Measurements from ENCODE around the gene VSIG2.

VSIG2 gene

GRCh38 chr11:124762624-124763155 lies 10.6 kb upstream of the VSIG2 start:
- DNase-seq = no peak

DNA sequence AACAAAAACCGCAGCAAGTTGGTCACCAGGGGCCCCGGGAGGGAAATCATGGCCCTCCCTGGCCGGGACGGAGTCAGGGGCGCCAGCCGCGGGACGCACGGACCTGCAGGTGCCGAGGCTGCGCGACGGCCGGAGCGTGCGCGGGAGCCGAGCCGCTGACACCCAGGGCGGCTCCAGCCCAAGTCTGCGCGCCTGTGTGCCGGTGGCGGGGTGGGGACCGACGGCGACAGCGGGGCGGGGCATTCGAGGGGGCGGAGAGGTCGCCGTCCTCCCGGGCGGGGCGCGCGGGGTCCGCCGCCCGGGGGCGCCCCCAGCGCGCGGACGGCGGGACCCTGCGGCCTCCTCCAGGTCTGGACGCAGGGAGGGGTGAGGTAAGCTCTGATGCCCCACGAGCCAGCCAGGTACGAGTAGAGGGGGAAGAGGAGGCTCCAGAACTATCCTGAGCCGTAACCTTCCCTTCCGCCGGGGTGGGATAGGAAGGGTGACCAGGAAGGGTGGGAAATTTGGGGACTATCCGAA lies 10.1 kb upstream of the VSIG2 start, which contains the start of gene ESAM:
TSS of gene ESAM (minus strand) at position 186 of the 519 bp plus-strand sequence. CDS start at position 50, 136 bp downstream.
- no peak for DNase-seq

- DNase-seq = no peak
Measured at GRCh38 chr11:124761301-124762104, 9.4 kb upstream of the VSIG2 start.

GRCh38 chr11:124760806-124761205 lies 8.8 kb upstream of the VSIG2 start:
- no peak for DNase-seq

- DNase-seq = no peak
Measured at GRCh38 chr11:124760205-124760652, 8.2 kb upstream of the VSIG2 start.

GRCh38 chr11:124759266-124760204 lies 7.5 kb upstream of the VSIG2 start:
- DNase-seq = peak; percentile 60

GRCh38 chr11:124758355-124759265 lies 6.6 kb upstream of the VSIG2 start:
- peak; percentile 82 for DNase-seq

DNA sequence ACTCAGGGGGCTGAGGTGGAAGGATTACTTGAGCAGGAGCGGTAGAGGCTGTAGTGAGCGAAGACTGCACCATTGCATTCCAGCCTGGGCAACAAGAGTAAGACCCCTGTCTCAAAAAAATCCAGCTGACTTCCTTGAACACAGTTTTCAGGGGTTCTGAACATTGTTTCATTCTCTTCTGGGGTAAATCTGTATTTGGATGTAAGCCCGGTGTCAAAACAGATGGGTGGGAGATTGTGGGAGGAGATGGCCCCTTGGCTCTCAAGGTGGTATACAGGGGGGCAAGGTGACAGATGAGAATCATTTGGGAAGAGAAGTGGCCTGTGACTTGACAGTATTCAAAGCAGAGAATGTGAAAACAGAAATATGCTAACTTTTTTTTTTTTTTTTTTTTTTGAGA lies 5.3 kb upstream of the VSIG2 start:
- DNase-seq = no peak

DNA sequence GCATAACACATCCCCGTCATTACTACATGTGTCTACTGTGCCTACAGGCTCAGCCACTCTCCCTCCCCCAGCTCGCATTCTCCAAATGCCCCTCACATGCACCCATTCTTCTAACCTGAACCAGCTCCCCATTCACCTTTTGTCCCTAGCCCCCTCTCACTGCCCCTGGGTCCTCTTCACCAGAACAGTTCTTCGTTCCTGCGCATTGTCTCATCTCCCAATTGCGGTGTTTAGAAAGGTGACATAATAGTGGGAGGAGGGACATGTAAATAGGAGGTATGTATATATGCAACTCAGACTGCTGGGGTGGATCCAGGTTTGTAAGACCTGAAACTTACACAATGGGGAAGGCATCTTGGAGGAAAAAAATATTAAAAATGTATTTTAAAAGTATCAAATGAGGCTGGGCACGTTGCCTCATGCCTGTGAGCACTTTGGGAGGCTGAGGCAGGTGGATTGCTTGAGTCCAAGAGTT lies 4.7 kb upstream of the VSIG2 start:
- no peak for DNase-seq

- DNase-seq = no peak
Measured at GRCh38 chr11:124756033-124756752, 4.1 kb upstream of the VSIG2 start.

DNA sequence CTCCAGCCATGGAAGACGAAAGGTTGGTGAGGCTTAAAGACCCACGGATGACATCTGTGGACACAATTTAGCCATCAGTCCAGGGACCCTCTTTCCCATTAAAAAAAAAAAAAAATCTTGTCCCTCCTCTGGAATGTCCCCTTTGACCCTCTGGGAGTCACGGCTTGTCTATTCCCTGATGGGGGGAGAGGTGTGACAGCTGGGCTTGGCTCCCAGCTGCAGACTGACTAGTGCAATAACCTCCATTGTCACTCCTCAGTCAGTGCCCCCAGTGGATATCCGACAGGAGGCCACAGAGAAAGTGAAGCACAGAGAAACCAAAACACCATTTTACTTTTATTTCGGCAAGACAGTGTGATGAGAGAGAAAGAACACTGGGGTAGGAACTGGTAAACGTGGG lies 2.7 kb upstream of the VSIG2 start:
- no peak for DNase-seq

DNA sequence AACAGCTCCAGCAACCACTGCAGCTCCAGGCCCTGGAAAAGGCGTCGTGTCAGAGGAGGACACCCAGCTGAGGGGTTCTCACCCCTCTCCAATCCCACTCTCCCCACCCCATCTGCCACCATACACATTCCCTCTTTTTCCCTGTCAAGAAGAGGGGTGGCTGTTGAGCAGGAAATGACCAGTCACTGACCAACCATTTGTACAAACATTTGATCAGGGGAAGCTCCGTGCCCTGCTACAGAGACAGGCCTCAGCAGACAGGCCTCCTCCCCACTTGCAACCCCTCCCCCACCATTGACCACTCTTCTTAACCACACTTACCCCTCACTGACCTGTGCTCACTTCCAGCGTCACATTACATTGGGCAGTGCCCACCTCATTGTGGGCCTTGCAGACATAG lies 2.3 kb upstream of the VSIG2 start:
- DNase-seq = no peak

GRCh38 chr11:124753624-124754023 lies 1.6 kb upstream of the VSIG2 start:
- DNase-seq = no peak

DNA sequence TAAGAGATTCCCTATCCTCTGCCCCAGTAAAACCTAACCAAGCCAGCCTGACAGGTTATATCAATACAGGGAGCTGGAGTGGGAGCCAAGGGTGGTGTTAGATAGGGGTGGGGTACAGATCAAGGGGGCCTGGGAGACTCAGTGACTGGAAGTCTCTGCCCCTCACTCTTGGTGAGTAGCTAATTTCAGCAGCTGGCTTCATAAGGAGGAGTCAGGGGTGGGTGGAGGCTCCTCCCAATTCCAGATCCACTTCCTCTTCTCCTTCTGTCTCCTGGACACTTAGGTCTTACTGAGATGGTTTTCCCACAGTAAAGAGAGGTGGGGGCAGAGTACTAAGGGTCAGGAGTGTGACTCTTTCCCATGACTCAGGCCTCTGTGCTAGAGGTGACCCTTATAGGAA lies 1.1 kb upstream of the VSIG2 start:
- no peak for DNase-seq

DNA sequence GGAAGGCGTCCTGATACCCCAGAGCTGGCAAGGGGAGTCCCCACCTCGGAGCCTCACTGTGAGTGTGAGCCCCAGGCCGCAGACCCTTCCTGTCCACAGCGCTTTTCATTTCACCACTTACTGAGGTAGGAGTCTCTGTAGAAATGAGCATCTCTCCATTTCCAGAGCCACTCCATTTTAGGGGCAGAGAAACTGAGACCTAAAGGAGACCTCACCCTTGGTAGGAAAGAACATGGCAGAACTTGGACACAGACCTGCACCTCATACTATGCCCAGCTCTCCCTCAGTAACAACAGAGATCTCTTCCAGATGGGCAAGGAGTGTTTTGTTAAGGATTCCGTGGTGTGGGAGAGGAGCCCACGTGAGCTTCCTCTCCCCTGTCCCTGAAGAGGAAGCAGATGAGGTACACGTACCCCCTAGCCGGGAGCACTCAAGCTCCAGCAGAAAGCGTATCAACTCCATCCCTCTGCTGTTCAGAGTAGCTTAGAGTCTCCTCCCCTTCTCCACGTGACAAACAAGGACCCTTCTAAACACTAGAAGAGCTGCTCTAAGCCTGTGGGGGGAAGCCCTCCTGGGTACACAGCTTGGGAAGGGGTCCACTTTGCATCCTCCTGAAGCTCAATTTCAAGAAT lies 532 bp upstream of the VSIG2 start:
- DNase-seq = no peak

DNA sequence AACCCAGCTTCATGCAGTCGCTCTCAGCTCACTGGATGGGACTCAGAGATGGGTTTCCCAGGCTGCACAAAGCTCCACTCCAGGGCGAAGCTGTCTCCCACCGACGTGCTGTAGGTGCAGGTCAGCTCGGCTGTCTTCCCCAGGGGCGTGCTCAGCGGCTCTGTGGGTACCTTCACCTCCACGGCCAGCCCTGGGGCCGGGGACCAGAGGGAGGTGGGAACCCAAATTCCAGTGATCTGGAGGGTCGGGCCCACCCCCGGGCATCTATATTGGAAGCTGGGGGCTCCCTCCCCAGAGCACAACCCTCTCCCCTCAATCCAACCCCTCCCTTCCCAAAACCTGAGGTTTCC lies 689 bp downstream of the VSIG2 start:
- no peak for DNase-seq

- DNase-seq = no peak
Measured at GRCh38 chr11:124749912-124750311, 2.1 kb downstream of the VSIG2 start.

DNA sequence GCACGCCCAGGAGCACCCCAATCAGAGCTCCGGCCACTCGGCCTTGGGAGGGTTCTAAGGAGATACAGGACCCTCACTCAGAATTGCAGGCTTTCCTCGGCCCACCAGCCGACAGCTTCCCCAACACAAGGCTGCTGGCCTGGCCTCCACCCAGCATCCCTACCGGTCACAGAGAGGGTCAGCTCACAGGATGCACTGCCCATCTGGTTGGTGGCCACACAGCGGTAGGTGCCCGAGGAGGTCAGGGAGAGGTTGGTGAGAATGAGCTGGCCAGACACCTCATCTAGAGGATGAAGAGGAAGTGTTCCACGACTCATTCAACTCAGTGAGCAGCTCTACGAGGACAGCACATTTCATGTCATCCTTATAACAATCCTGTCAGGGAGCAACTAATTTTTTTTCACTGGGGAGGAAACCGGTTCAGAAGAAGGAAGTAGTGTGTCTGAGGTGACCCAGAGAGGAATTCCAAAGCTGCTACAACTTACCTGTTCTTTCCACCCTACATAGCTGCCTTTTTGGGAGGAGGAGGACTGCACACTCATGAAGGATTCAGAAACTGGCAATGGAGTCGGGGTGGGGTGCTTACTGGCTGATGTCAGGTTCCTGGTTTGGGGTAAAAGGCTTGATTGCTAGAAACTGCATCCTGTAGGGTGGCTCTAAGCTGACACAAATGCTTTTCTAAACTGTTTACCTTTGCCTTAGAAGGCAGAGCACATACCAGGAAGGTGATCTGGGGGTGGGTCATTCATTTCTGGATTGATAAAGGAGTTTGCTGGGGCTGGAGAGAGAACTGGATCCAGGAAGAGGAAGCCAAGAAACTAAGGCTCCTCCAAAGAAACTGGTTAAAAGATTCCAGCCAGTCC lies 3.3 kb downstream of the VSIG2 start:
- DNase-seq = no peak

DNA sequence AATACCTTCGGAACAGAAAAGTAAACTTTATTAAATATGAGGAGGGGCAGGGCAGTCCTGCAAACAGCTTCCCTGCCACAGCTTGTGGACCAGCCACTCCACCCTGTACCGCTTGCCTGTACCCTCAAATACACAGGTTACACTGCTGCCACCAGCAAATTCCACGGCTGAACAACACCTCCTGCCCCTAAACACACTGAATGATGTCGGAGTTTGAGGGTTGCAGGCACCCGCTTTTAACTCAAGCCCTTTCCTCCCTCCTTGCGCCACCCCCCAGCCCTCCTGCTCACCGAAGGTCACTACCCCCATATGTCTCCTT lies 4.0 kb downstream of the VSIG2 start:
- DNase-seq = no peak

All from femur (tissue), 1 donor.